ENCODE measurements around the gene KCNQ1OT1. TPM values are rescaled to one million over a fixed set of nuclear protein-coding genes. Genes with fewer than 3 reads are reported as not detected.

KCNQ1OT1 gene
- total and polyA plus RNA-seq, 10 donors = 0.02 to 3.1 (median 1.7) TPM

DNA sequence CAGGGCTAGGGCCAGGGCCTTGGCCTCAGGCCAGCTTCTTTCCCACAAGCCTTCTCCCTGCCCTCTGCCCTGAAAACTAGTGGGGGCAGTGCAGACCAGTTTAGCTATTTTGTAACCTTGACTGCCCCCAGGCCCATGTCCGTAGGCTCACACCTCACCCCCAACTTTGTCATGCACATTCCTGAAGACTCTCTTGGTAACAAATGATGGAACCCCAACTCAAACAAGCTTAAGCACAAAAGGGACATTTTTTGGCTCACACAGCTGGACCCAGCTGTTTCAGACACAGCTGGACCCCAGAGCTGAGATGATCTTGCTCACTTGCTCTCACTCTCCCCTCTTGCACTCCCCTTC lies 46.6 kb downstream of the KCNQ1OT1 start:
- peaks cover 0 to 11% (median 0%) of the 10 kb centered on the region in 6 donors for H3K36me3 ChIP-seq
- WGBS, 5 donors = 79 to 91% (median 89%) methylated on average over 1 of the region's 1 CpG
- no peak overlapping the region for H3K27ac ChIP-seq
- H3K9me3 ChIP-seq = peaks cover 15 to 68% (median 39%) of the 10 kb centered on the region in 8 donors
- no peaks in the 10 kb centered on the region for H3K27me3 ChIP-seq (replicated peaks in 1 of 7)
- H3K4me1 ChIP-seq = no peaks in the 10 kb centered on the region
- intact Hi-C loops (cut with DNase I; ENCODE audit: low total_unique reads) = no loop called here
- DNase-seq = peak; percentile 22
- TF ChIP-seq POLR2AphosphoS5 (IDR thresholded peaks at IDR 0.05) = no peak
- no peak for TF ChIP-seq POLR2A (IDR thresholded peaks at IDR 0.05)
- TF ChIP-seq, protein P1, sequence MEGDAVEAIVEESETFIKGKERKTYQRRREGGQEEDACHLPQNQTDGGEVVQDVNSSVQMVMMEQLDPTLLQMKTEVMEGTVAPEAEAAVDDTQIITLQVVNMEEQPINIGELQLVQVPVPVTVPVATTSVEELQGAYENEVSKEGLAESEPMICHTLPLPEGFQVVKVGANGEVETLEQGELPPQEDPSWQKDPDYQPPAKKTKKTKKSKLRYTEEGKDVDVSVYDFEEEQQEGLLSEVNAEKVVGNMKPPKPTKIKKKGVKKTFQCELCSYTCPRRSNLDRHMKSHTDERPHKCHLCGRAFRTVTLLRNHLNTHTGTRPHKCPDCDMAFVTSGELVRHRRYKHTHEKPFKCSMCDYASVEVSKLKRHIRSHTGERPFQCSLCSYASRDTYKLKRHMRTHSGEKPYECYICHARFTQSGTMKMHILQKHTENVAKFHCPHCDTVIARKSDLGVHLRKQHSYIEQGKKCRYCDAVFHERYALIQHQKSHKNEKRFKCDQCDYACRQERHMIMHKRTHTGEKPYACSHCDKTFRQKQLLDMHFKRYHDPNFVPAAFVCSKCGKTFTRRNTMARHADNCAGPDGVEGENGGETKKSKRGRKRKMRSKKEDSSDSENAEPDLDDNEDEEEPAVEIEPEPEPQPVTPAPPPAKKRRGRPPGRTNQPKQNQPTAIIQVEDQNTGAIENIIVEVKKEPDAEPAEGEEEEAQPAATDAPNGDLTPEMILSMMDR (IDR thresholded peaks at IDR 0.05 in 8 of 11, conservative IDR thresholded peaks at IDR 0.05 in 3 of 11) = no peak
- no peak overlapping the region for H3K4me3 ChIP-seq

DNA sequence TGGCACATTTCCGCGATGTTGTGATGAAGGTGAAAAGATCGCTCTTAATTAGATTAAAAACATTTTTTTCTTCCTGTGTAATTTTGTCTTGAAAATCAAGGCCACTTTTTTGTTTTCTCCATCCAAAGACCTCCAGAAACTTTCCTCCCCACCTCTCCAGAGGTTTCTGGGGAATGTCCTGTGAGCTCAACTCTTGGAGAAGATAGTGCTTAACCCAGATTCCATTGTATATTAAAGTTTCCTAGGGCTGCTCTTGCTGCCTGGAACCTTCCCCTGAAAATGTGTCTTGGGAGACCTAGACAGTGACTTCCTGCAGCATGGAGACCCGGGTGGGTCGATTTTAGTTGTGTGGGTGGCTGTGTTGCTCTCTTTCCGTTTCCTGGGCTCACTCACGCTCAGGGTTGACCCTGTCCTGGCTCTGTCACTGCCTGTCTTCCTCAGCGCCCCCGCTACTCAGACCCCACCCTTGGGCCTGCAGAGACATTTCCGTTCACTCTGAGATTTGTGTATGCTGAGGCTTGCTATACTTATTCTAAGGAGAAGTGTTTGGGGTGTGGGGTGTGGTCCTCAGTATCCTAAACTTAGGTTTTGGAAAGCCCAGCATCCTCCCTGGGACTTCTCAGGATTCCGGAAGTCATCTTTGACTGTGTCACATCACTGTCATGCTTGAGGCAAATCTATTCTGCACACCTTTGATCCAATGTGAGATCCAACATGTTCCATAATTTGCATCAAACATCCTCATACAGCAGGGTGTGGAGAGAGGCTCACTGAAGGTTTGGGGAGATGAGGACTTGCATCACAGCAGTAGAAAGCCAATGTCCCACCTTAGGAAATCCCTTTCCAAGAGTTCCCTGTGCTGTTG lies 47.2 kb downstream of the KCNQ1OT1 start:
- H3K27ac ChIP-seq = no peak overlapping the region
- TF ChIP-seq, protein P1 (IDR thresholded peaks at IDR 0.05 in 8 of 11, conservative IDR thresholded peaks at IDR 0.05 in 3 of 11) = no peak
- TF ChIP-seq POLR2A (IDR thresholded peaks at IDR 0.05) = no peak
- no peak for TF ChIP-seq POLR2AphosphoS5 (IDR thresholded peaks at IDR 0.05)
- peak; percentile 22 for DNase-seq
- no peaks in the 10 kb centered on the region for H3K27me3 ChIP-seq (replicated peaks in 1 of 7)
- peaks cover 15 to 74% (median 42%) of the 10 kb centered on the region in 8 donors for H3K9me3 ChIP-seq
- 84 to 92% (median 87%) methylated on average over 11 of the region's 11 CpGs for WGBS, 5 donors
- H3K36me3 ChIP-seq = peaks cover 0 to 11% (median 0%) of the 10 kb centered on the region in 6 donors
- no peaks in the 10 kb centered on the region for H3K4me1 ChIP-seq
- intact Hi-C loops (cut with DNase I; ENCODE audit: low total_unique reads) = no loop called here
- no peak overlapping the region for H3K4me3 ChIP-seq

DNA sequence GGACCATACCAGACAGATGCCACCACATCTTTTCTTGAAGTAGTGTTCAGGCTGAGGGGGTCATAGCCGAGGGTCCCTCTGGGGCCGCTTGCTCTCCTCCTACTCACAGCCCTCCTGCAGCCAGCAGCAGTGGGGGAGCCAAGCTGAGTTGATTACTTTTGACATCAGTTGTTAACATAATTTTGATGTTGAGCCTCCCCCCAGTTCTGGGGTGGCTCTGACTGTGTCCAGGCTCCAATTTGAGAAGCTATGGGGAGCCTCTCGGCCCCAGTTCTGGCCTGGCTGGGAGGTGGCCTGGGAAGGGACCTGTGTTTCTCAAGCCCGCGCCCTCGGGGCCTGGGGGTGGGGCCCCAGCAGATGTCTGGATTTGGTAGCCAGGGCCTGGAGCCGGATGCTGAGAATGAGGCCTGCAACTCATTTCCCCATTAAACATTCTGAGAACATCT lies 47.9 kb downstream of the KCNQ1OT1 start:
- intact Hi-C loops (cut with DNase I; ENCODE audit: low total_unique reads) = no loop called here
- peaks cover 0 to 11% (median 0%) of the 10 kb centered on the region in 6 donors for H3K36me3 ChIP-seq
- no peak overlapping the region for H3K4me3 ChIP-seq
- no peak for TF ChIP-seq POLR2AphosphoS5 (IDR thresholded peaks at IDR 0.05)
- TF ChIP-seq, protein P1 (IDR thresholded peaks at IDR 0.05 in 8 of 11, conservative IDR thresholded peaks at IDR 0.05 in 3 of 11) = no peak
- TF ChIP-seq POLR2A (IDR thresholded peaks at IDR 0.05) = no peak
- H3K4me1 ChIP-seq = no peaks in the 10 kb centered on the region
- no peak overlapping the region for H3K27ac ChIP-seq
- 88 to 96% (median 90%) methylated on average over 7 of the region's 7 CpGs for WGBS, 5 donors
- peaks cover 15 to 81% (median 50%) of the 10 kb centered on the region in 8 donors for H3K9me3 ChIP-seq
- peak; percentile 35 for DNase-seq
- H3K27me3 ChIP-seq (replicated peaks in 1 of 7) = no peaks in the 10 kb centered on the region

DNA sequence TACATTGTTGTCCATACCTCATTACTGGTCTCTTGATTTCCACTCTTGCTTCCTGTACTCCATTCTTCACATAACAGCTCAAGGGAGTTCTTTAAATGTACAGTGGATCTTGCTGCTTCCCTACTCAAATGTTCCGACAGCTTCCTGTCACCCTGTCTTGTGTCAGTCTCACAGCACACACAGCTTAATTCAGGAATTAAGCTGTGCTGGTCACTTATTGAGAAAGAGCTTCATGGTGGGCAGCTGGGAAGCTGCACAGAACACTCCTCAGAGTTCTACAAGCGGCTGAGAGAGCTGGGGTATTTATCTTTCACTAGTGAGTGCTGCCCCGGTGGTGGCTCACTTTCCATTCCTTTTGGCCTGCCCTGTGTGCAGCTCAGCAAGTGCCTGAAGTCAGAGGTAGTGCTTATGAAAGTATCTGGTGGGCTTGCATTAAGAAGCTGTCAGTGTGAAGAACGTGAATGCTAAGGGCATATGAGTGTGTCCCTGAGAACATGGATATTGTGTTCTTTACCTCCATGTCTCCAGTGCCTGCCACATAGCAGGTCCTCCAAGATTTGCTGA lies 48.7 kb downstream of the KCNQ1OT1 start:
- 89 to 99% (median 92%) methylated on average over 4 of the region's 4 CpGs for WGBS, 5 donors
- Histone ChIP-seq H3K9me3 (peaks cover 15 to 88% (median 57%) of the 10 kb centered on the region in 8 donors), H3K27me3 (replicated peaks in 1 of 7) (no peaks in the 10 kb centered on the region), H3K4me1 (no peaks in the 10 kb centered on the region), H3K36me3 (peaks cover 0 to 11% (median 0%) of the 10 kb centered on the region in 6 donors), H3K27ac (no peak overlapping the region), H3K4me3 (no peak overlapping the region)
- DNase-seq = no peak
- TF ChIP-seq, protein P1 (IDR thresholded peaks at IDR 0.05 in 8 of 11, conservative IDR thresholded peaks at IDR 0.05 in 3 of 11) = no peak
- TF ChIP-seq POLR2A (IDR thresholded peaks at IDR 0.05) = no peak
- no peak for TF ChIP-seq POLR2AphosphoS5 (IDR thresholded peaks at IDR 0.05)
- intact Hi-C loops (cut with DNase I; ENCODE audit: low total_unique reads) = no loop called here
